NCI-H146 (cell line): Measurements from ENCODE around the gene NEURL2.

Experiments
- DNase-seq: peaks from one replicate; lab custom pipeline; 2025; lab: John Stamatoyannopoulos, UW

NEURL2 gene

DNA sequence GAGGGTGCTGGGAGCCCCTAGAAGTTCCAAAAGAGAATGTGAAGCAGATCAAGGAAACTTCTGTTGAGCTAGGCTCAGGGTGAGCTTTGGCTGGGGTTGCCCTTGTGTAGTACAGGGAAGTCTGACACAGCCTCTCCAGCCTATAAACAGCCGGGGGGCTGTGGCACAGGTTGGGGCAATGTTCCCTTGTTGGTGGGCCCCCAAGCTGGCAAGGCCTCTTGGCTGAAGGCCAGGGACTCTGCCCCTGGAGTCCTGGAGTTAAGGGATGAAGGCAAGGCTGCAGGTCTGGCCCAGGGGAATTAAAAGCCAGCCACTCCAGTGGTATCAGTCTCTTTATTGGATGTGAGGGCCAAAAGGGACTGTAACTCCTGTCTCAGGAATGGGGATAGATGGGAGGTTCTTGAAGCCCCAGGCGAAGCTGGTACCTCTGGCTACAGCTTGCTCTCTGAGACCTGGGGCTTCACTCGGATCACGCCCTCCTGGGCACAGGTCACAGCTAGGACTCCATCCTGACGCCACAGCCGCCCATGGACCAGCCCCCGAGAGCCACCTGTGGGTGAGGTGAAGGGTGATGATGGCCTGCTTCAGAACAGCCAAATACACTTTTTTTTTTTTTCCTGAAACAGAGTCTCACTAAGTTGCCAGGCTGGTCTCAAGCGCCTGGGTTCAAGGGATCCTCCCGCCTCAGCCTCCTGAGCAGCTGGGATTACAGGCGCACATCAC lies 49.4 kb downstream of the NEURL2 start:
- no peak for DNase-seq

DNA sequence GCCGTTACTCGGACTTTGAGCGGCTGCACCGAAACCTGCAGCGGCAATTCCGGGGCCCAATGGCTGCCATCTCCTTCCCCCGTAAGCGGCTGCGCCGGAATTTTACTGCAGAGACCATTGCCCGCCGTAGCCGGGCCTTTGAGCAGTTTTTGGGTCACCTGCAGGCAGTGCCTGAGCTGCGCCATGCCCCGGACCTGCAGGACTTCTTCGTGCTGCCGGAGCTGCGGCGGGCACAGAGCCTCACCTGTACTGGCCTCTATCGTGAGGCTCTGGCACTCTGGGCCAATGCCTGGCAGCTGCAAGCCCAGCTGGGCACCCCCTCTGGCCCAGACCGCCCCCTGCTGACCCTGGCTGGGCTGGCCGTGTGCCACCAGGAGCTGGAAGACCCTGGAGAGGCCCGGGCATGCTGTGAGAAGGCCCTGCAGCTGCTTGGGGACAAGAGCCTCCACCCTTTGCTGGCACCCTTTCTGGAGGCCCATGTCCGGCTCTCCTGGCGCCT lies 50.3 kb downstream of the NEURL2 start:
- no peak for DNase-seq
